AG08396 (cell line): ENCODE results near the gene KIFC1.
"Not testable (repeated sequence)": the region's sequence is repeated elsewhere in the genome, so short reads cannot be mapped to it uniquely, and the experiment has no call there.

ENCODE experiments used
- DNase-seq: peaks from one replicate; pipeline ENCODE4 v3.0.0; 2012; ENCODE audit warnings: low spot score, mixed read lengths

Gene KIFC1

GRCh38 chr6:33391278-33391921 is at the start of gene KIFC1:
KIFC1 (plus strand) TSS chr6:33391823; CDS start chr6:33391986, 163 bp downstream.
- peak; percentile 95 for DNase-seq

DNA sequence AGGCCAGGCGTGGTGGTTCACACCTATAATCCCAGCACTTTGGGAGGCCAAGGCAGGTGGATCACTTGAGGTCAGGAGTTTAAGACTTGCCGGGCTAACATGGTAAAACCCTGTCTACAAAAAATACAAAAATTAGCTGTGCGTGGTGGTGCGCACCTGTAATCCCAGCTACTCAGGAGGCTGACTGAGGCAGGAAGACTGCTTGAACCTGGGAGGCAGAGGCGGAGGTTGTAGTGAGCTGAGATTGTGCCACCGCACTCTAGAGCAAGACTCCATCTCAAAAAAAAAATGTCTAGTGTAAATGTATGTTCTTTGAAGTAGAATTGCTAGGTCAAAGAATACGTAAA is 48.0 kb upstream of the KIFC1 start:
- not testable (repeated sequence) for DNase-seq

DNA sequence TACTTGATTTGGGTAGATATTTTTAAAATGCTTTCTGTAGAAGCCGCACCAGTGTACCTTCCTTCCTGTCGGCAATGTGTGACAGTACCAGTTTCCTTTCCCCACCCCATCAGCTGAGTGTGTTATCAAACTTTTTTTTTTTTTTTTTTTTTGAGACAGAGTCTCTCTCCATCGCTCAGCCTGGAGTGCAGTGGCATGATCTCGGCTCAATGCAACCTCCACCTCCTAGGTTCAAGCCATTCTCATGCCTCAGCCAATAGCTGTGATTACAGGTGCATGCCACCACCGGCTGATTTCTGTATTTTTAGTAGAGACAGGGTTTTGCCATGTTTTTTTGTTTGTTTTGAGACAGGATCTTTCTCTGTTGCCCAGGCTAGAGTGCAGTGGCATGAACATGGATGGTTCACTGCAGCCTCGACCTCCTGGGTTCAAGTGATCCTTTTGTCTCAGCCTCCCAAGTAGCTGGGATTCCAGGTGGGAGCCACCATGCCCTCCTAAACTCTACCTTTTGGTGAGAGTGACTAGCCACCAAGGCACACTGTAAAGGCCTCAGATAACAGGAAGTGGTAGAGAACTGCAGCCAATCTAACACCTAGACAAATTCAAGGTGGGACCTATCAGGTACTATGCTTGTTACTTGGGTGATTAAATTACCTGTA is 47.5 kb upstream of the KIFC1 start:
- DNase-seq: no peak

GRCh38 chr6:33344701-33345697 is 46.6 kb upstream of the KIFC1 start:
- DNase-seq: peak; percentile 61

- DNase-seq: not testable (repeated sequence)
Observed at GRCh38 chr6:33346972-33347371, 44.7 kb upstream of the KIFC1 start.

- DNase-seq: no peak
Observed at GRCh38 chr6:33347816-33348215, 43.8 kb upstream of the KIFC1 start.

DNA sequence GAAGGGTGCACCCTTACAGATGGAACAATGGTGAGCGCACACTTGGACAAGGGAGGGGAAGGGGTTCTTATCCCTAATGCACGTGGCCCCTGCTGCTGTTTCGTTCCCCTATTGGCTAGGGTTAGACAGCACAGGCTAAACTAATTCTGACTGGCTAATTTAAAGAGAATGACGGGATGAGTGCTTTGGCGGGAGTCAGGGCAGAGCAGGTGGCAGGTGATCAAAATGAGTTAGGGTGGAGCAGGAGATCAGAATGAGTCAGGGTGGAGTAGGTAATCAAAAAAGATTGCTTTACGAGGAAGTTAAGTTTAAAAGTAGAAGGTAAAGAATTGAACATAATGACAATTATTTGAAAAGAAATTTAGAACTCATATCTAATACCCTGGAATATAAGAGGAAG is 35.8 kb upstream of the KIFC1 start:
- not testable (repeated sequence) for DNase-seq

DNA sequence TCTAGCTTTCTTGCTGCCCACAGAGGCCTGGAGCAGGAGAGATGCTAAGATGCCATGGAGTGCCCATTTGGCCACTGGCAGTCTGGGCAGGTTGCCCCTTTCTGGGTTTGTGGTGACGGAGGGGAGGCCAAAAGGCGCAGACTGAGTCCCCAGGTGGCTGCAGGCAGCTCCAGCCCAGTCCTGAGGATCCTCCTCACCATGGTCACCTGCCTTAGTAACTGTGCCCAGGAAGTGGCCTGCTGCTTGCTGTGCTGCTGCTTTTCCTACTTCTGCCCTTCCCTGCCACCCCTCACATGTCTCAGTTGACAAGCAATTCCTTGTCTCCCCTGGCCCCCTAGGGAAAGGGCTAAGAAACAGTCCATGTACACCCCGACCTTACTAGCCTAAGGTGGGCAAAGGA is 35.3 kb upstream of the KIFC1 start:
- no peak for DNase-seq

DNA sequence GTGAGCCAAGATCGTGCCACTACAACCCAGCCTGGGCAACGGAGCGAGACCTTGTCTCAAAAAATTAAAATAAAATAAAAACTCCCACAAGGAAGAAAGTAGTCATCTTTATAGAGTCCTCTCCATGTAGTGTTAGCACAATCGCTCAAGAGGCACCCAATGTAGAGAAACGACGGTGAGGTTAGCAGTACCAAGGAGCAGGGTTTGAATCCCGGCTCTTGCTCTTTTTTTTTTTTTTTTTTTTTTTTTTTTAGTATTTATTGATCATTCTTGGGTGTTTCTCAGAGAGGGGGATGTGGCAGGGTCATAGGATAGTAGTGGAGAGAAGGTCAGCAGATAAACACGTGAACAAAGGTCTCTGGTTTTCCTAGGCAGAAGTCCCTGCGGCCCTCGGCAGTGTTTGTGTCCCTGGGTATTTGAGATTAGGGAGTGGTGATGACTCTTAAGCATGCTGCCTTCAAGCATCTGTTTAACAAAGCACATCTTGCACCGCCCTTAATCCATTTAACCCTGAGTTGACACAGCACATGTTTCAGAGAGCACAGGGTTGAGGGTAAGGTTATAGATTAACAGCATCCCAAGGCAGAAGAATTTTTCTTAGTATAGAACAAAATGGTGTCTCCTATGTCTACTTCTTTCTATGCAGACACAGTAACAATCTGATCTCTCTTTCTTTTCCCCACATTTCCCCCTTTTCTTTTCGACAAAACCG is 34.3 kb upstream of the KIFC1 start:
- DNase-seq: not testable (repeated sequence)

DNA sequence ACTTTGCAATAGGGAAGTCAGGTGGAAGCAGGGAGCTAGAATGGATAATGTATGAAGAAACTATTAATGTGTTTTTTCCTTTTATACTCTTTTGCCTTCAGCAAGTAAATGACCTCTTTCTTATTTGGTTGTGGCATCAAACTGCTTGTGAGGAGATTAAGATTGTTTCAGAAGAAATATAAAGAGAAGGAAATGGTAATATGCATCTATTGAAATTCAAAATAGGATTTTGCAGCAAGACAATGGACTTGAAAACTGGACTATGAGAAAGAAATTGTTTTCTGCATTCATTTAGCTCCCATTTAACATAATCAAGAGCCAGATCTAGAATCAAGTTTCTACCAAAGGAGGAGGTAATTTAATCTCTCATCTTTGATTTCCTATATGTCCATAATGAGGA is 32.3 kb upstream of the KIFC1 start:
- DNase-seq: no peak

DNA sequence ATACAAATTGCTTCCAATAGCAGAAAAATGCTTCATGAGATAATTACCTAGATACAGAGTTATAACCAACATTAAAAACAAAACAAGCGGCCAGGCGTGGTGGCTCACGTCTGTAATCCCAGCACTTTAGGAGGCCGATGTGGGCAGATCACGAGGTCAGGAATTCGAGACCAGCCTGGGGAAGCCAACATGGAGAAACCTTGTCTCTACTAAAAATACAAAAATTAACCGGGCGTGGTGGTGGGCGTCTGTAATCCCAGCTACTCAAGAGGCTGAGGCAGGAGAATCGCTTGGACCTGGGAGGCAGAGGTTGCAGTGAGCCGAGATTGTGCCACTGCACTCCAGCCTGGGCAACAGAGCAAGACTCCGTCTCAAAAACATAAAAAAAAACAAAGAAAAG is 28.1 kb upstream of the KIFC1 start:
- DNase-seq: not testable (repeated sequence)

DNA sequence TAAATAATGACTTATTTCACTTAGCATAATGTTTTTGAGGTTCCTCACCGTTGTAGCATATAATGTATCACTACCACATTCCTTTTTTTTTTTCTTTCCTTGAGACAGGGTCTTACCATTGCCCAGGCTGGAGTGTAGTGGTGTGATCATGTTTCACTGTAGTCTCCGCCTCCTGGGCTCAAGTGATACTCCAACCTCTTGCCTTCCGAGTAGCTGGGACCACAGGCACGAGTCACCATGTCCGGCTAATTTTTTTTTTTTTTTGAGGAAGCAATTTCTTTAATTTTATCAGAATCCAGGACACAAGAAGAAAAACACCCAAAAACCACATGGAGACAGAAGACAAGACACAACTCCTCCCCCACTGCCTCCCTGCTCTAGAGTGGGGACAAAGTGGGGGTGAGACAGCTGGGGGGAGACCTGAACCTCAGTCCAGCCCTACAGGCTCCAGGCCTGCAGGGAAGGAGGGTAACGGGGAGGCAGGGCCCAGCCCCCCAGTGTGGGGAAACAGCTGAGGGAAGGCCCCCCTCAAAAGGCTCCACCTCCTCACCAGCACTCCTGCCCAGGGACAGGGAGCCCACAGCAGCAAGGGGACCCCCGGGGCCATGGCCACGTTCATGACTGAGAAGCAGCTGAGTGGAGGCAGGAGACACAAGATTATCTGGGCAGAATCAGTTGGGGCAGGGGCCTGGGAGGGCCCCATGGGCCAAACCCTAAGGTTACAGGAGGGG is 27.0 kb upstream of the KIFC1 start:
- not testable (repeated sequence) for DNase-seq

DNA sequence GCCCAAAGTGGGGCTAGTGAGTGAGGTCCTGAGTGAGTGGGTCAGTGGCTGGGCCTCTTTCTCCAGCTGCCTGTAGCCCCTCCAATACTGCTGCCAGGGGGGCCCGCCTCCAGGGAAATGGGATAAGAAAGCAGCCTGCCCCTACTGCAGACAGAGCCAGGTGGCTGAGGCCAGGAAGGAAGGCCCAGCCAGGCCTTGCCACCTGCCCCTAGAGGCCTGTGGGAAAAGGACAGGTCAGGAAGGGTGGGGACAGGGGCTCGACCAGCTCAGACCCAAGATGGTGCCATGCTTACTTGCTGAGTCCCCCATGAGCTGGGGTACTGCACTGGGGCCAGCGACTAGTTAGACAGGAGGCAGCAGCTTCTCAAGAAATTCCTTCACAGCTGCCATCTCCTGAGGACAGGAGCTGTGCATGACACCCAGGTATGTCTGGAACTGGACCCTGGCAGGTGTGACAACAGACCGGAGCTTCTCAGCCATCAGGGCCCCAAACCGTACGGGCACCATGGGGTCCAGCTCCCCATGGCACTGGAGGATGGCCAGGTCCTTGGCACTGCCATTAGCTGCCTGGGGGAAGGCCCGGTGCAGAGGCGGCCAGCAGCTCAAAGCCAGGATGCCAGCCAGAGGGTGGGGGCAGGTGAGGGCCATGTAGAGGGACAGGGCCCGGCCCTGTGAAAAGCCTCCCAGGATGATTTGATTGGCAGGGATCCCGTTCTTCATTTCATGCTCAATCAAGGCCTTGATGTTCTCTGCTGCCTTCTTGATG is 26.2 kb upstream of the KIFC1 start:
- not testable (repeated sequence) for DNase-seq

DNA sequence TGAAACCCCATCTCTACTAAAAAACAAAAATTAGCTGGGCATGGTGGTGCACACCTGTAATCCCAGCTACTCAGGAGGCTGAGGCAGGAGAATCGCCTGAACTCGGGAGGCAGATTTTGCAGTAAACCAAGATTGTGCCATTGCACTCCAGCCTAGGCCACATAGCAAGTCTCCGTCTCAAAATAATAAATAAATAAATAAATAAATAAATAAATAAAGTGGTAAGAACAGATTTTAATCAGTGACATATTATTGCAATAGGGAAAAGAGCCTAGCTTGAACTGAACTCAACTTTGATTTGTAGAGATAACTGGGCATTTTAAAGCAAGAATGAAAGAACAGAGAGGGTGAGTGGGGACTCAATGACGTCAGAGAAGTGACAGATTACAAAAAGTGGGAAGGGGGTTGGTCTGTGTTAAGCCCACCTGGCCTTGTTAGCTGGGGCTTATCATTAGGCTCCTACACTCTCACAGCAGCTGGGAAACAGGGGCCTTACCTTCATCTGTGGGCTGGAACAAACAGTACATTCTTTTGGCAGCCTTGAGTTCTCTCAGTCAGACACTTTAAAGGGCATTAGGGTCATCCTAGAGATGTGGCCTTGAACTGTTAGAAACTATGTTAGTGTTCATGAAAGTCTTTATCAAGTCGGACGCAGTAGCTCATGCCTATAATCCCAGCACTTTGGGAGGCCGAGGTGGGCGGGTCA is 24.5 kb upstream of the KIFC1 start:
- no peak for DNase-seq

DNA sequence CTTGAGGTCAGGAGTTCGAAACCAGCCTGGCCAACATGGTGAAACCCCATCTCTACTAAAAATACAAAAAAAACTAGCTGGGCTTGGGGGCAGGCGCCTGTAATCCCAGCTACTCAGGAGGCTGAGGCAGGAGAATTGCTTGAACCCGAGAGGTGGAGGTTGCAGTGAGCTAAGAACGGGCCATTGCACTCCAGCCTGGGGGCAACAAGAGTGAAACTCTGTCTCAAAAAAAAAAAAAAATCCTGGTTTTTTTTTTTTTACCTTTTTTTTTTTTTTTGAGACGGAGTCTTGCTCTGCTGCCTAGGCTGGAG is 24.0 kb upstream of the KIFC1 start:
- DNase-seq: not testable (repeated sequence)

DNA sequence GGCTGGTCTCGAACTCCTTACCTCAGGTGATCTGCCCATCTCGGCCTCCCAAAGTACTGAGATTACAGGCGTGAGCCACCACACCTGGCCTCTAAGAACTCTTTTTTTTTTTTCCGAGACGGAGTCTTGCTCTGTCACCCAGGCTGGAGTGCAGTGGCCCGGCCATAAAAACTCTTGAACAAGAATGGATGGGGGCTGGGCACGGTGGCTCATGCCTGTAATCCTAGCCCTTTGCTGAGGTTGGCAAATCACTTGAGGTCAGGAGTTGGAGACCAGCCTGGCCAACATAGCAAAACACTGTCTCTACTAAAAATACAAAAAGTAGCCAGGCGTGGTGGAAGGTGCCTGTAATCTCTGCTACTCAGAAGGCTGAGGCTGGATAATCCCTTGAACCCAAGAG is 19.7 kb upstream of the KIFC1 start:
- not testable (repeated sequence) for DNase-seq

DNA sequence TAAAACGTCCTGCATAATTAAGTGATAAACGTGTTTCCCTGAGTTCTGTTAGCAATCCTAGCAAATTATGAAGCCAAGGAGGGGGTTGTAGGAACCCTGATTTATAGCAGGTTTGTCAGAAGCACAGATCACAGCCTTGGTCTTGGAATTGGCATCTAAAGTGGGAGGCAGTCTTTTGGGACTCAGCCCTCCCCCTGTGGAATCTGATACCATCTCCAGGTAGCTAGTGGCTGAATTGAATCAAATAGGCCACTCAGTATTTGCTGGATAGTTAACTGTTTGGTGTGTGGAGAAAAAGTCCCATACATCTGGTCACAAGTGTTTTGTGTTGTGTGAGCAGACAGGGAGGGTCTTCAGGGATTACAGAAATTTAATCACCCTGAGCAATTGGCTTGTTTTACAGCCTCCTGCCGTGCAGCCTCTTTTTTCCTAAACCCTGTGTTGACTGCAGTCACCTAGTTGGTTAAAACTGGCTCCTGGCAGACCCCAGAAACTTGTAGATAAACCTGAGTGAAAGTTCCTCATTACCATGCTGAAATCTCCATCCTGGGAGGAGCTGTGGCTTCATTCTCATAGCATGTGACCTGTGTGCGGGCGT is 19.0 kb upstream of the KIFC1 start:
- DNase-seq: no peak

DNA sequence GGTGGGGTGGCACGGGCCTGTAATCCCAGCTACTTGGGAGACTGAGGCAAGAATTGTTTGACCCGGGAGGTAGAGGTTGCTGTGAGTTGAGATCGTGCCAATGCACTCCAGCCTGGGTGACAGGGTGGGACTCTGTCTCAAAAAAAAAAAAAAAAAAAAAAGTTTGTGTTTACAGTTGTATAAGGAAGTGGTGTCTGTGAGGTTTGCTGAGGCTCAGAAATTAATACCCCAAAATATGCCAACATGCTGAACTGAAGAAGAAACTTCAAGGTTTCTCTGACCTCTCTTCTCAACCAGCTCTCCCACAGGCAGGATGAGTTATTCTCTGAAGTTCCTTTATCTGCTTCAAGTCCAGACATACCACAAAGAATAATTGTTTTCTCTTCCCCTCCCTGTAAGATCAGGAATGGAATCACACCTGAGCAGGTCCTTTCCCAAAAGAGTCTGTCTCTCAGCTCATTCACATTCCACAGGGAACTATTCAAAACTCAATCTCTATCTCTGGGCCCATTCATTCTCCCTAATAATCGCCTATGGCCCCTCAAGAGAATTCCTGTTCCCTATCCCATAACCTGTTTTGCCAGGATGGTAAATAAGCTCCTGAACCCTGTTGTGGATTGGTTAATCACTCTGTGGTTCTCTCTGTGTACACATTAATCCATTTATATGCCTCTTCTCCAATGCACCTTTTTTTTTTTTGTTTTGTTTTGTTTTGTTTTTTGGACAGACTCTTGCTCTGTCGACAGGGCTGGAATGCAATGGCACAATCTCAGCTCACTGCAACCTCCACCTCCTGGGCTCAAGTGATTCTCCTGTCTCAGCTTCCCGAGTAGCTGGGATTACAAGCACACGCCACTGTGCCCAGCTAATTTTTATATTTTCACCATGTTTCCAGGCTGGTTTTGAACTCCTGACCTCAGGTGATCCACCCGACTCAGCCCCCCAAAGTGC is 17.4 kb upstream of the KIFC1 start:
- DNase-seq: no peak
